HEK293 (cell line): ENCODE data around the gene SIRPA.

ENCODE experiments used
- CTCF ChIA-PET: fragments of 350-600 bp; formaldehyde crosslinking; extraction: SDS; loops from one replicate; lab custom pipeline; 2021; ENCODE audit warnings: antibody characterized with exemption; lab: Yijun Ruan, JAX
- POLR2A ChIA-PET: fragments of 300-600 bp; formaldehyde crosslinking; extraction: SDS; loops from one replicate; lab custom pipeline; 2020; ENCODE audit warnings: antibody characterized with exemption, inconsistent platforms; lab: Yijun Ruan, JAX
- H3K27ac ChIP-seq: fragments of 200-500 bp; sonication (Bioruptor generic); 2 replicates; pipeline ENCODE4 v1.5.1; 2014; ENCODE audit warnings: low read depth, low read length, control low read depth, inconsistent platforms; ENCODE audit errors: extremely low read depth
- H3K36me3 ChIP-seq, 2 experiments: fragments of 200-500 bp in 1 of 2; sonication (Bioruptor generic) in 1 of 2; 1 replicate in 1 of 2; 2 replicates in 1 of 2; pipeline ENCODE4 v1.5.1; 2014 to 2017; ENCODE audit warnings: inconsistent platforms in 2 of 2, low read length in 2 of 2; ENCODE audit not compliant: control insufficient read depth in 2 of 2, insufficient read depth in 1 of 2
- H3K4me1 ChIP-seq: fragments of 200-500 bp; sonication (Bioruptor generic); 2 replicates; pipeline ENCODE4 v1.5.1; 2014; ENCODE audit warnings: mild to moderate bottlenecking, low read length, inconsistent platforms; ENCODE audit not compliant: control insufficient read depth, insufficient read depth
- H3K4me3 ChIP-seq: 2 replicates; pipeline ENCODE4 v1.5.1; 2011; ENCODE audit warnings: low read depth, mild to moderate bottlenecking, control low read depth, low read length, moderate library complexity
- H3K9me3 ChIP-seq: fragments of 200-500 bp; sonication (Bioruptor generic); 2 replicates; pipeline ENCODE4 v1.5.1; 2014; ENCODE audit warnings: low read depth, low read length, inconsistent platforms; ENCODE audit not compliant: control insufficient read depth, insufficient read depth
- GLI2 ChIP-seq: fragments of 450-650 bp; formaldehyde crosslinking; IDR thresholded peaks from 2 replicates; pipeline ENCODE4; 2017; ENCODE audit warnings: missing biosample characterization, missing genetic modification characterization, low read depth, borderline replicate concordance
- HOXD13 ChIP-seq: sonication (generic); formaldehyde crosslinking; IDR thresholded peaks from 2 replicates; pipeline ENCODE4 v1.8.0; 2022; ENCODE audit warnings: missing genetic modification reagents, borderline replicate concordance
- OSR2 ChIP-seq: fragments of 450-650 bp; formaldehyde crosslinking; IDR thresholded peaks from 2 replicates; pipeline ENCODE4 v1.5.1; 2016; ENCODE audit warnings: missing biosample characterization, missing genetic modification characterization
- RBAK ChIP-seq: fragments of 450-650 bp; formaldehyde crosslinking; IDR thresholded peaks from 2 replicates; pipeline ENCODE4 v1.5.1; 2016; ENCODE audit warnings: missing biosample characterization, missing genetic modification characterization
- ZNF133 ChIP-seq: fragments of 450-650 bp; formaldehyde crosslinking; IDR thresholded peaks from 2 replicates; pipeline ENCODE4 v1.5.1; 2016; ENCODE audit warnings: missing biosample characterization, missing genetic modification characterization
- ZNF16 ChIP-seq: fragments of 450-650 bp; formaldehyde crosslinking; IDR thresholded peaks from 2 replicates; pipeline ENCODE4 v1.5.1; 2016; ENCODE audit warnings: low read depth, missing biosample characterization, missing genetic modification characterization
- ZNF292 ChIP-seq: fragments of 450-650 bp; formaldehyde crosslinking; IDR thresholded peaks from 2 replicates; pipeline ENCODE4 v1.5.1; 2016; ENCODE audit warnings: low read depth, missing biosample characterization, missing genetic modification characterization, borderline replicate concordance
- ZNF335 ChIP-seq: fragments of 450-650 bp; formaldehyde crosslinking; conservative IDR thresholded peaks from 2 replicates; pipeline ENCODE4 v1.5.1; 2016; ENCODE audit warnings: missing biosample characterization, missing genetic modification characterization
- ZNF366 ChIP-seq: fragments of 450-650 bp; formaldehyde crosslinking; conservative IDR thresholded peaks from 2 replicates; pipeline ENCODE4 v1.5.1; 2016; ENCODE audit warnings: missing biosample characterization, missing genetic modification characterization
- ZNF394 ChIP-seq: fragments of 450-650 bp; formaldehyde crosslinking; IDR thresholded peaks from 2 replicates; pipeline ENCODE4 v1.5.1; 2016; ENCODE audit warnings: missing biosample characterization, missing genetic modification characterization, mild to moderate bottlenecking, moderate library complexity, borderline replicate concordance
- ZNF501 ChIP-seq: fragments of 450-650 bp; formaldehyde crosslinking; IDR thresholded peaks from 2 replicates; pipeline ENCODE4 v1.5.1; 2016; ENCODE audit warnings: missing biosample characterization, missing genetic modification characterization
- ZNF549 ChIP-seq: fragments of 450-650 bp; IDR thresholded peaks from 2 replicates; pipeline ENCODE4 v1.5.1; 2018; ENCODE audit warnings: missing biosample characterization, missing genetic modification characterization, mild to moderate bottlenecking, inconsistent platforms, moderate library complexity
- ZNF621 ChIP-seq: fragments of 450-650 bp; formaldehyde crosslinking; IDR thresholded peaks from 2 replicates; pipeline ENCODE4 v1.5.1; 2017; ENCODE audit warnings: missing biosample characterization, missing genetic modification characterization
- ZNF623 ChIP-seq: fragments of 450-650 bp; formaldehyde crosslinking; IDR thresholded peaks from 2 replicates; pipeline ENCODE4 v1.5.1; 2016; ENCODE audit warnings: missing biosample characterization, missing genetic modification characterization
- ZNF701 ChIP-seq: fragments of 450-650 bp; formaldehyde crosslinking; IDR thresholded peaks from 2 replicates; pipeline ENCODE4 v1.5.1; 2016; ENCODE audit warnings: missing biosample characterization, missing genetic modification characterization
- ZNF768 ChIP-seq: fragments of 450-650 bp; formaldehyde crosslinking; IDR thresholded peaks from 2 replicates; pipeline ENCODE4 v1.5.1; 2018; ENCODE audit warnings: missing biosample characterization, mild to moderate bottlenecking, missing genetic modification characterization
- ZNF776 ChIP-seq: fragments of 450-650 bp; formaldehyde crosslinking; IDR thresholded peaks from 2 replicates; pipeline ENCODE4 v1.5.0; 2017; ENCODE audit warnings: missing biosample characterization, missing genetic modification characterization, borderline replicate concordance
- ZXDB ChIP-seq: fragments of 450-650 bp; formaldehyde crosslinking; IDR thresholded peaks from 2 replicates; pipeline ENCODE4 v1.5.1; 2016; ENCODE audit warnings: missing biosample characterization, missing genetic modification characterization
- TF ChIP-seq, protein P1 (sequence below): fragments of 450-650 bp; formaldehyde crosslinking; IDR thresholded peaks from 2 replicates; pipeline ENCODE4; 2016; ENCODE audit warnings: missing biosample characterization, missing genetic modification characterization
- TF ChIP-seq, protein P2 (sequence below): fragments of 450-650 bp; formaldehyde crosslinking; IDR thresholded peaks from 2 replicates; pipeline ENCODE4 v1.5.1; 2016; ENCODE audit warnings: missing biosample characterization, missing genetic modification characterization
- TF ChIP-seq, protein P3 (sequence below): fragments of 450-650 bp; formaldehyde crosslinking; IDR thresholded peaks from 2 replicates; pipeline ENCODE4 v1.5.1; 2016; ENCODE audit warnings: missing biosample characterization, missing genetic modification characterization
- TF ChIP-seq, protein P4 (sequence below): fragments of 450-650 bp; formaldehyde crosslinking; IDR thresholded peaks from 2 replicates; pipeline ENCODE4 v1.5.1; 2016; ENCODE audit warnings: missing biosample characterization, missing genetic modification characterization
- TF ChIP-seq, protein P5 (sequence below): fragments of 450-650 bp; formaldehyde crosslinking; IDR thresholded peaks from 2 replicates; pipeline ENCODE4 v1.5.1; 2016; ENCODE audit warnings: missing biosample characterization, missing genetic modification characterization

Gene SIRPA

DNA sequence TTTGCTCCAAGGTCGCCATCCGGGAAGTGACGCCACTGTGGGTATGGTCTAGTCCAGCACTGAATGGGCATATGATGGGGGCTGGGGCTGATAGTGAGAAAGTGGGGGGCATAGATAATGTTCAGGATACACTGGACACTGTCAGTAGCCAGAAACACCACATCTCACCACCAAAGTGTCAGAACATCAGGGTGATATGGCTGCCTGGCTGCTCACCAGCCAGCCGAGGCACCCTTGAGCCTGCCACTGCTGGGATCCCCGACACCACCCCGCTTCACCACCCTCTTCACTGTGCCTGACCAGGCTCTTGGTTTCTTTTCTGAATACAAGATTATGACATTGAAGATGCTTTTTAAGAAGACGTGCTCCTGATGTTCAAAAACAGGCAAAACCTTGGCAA, 46.9 kb downstream of the SIRPA start (continued):
- TF ChIP-seq, protein P1, sequence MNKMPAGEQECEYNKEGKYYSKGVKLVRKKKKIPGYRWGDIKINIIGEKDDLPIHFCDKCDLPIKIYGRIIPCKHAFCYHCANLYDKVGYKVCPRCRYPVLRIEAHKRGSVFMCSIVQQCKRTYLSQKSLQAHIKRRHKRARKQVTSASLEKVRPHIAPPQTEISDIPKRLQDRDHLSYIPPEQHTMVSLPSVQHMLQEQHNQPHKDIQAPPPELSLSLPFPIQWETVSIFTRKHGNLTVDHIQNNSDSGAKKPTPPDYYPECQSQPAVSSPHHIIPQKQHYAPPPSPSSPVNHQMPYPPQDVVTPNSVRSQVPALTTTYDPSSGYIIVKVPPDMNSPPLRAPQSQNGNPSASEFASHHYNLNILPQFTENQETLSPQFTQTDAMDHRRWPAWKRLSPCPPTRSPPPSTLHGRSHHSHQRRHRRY: no peak
- TF ChIP-seq RBAK (tag by site-specific recombination) (no peak), ZNF292 (tag by site-specific recombination) (no peak), ZNF623 (tag by site-specific recombination) (no peak)
- TF ChIP-seq, protein P2, sequence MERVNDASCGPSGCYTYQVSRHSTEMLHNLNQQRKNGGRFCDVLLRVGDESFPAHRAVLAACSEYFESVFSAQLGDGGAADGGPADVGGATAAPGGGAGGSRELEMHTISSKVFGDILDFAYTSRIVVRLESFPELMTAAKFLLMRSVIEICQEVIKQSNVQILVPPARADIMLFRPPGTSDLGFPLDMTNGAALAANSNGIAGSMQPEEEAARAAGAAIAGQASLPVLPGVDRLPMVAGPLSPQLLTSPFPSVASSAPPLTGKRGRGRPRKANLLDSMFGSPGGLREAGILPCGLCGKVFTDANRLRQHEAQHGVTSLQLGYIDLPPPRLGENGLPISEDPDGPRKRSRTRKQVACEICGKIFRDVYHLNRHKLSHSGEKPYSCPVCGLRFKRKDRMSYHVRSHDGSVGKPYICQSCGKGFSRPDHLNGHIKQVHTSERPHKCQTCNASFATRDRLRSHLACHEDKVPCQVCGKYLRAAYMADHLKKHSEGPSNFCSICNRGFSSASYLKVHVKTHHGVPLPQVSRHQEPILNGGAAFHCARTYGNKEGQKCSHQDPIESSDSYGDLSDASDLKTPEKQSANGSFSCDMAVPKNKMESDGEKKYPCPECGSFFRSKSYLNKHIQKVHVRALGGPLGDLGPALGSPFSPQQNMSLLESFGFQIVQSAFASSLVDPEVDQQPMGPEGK (tag by site-specific recombination): no peak
- TF ChIP-seq, protein P3, sequence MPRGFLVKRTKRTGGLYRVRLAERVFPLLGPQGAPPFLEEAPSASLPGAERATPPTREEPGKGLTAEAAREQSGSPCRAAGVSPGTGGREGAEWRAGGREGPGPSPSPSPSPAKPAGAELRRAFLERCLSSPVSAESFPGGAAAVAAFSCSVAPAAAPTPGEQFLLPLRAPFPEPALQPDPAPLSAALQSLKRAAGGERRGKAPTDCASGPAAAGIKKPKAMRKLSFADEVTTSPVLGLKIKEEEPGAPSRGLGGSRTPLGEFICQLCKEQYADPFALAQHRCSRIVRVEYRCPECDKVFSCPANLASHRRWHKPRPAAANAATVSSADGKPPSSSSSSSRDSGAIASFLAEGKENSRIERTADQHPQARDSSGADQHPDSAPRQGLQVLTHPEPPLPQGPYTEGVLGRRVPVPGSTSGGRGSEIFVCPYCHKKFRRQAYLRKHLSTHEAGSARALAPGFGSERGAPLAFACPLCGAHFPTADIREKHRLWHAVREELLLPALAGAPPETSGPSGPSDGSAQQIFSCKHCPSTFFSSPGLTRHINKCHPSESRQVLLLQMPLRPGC (tag by site-specific recombination): no peak

DNA sequence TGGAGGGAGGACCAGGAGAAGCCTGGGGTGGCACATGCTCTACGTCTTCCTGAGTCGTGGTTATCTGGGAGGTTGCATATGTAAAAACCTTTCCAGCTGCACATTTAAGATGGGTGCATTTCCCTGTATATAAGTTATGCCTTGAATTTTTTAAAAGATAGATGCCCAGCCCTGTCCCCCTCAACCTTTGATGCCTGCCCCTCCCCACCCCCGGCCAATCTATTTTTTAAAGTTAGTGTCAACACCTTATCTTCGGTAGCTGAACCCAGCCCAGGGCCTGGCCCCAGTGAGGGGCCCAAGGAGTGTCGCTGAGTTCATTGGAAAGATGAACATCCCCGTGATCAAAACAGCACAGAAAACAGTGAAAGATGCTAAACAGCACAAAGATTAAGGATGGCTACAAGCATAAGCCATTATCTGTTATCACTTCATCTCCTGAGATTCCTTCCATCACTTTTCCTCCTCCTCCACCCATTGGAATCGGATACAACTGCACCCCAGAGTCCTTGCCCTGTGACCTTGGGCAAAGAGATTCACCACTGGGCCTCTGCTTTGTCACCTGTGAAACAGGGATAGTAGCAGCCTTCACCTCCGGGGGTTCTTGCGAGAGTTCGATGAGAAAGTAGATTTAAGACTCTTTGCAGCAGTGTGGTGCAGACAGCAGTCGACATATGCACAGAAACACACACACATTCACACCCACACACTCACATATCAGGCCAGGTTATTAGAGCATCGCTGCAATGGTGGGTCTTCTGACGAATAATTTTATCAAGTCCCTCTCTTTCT, 47.5 kb downstream of the SIRPA start:
- no peak overlapping the region for H3K4me3 ChIP-seq
- H3K4me1 ChIP-seq: no peaks in the 10 kb centered on the region
- H3K9me3 ChIP-seq: no peaks in the 10 kb centered on the region
- CTCF ChIA-PET: no interaction called here
- H3K36me3 ChIP-seq: no peaks in the 10 kb centered on the region
- no peak overlapping the region for H3K27ac ChIP-seq
- no peak for TF ChIP-seq OSR2
- TF ChIP-seq, protein P4, sequence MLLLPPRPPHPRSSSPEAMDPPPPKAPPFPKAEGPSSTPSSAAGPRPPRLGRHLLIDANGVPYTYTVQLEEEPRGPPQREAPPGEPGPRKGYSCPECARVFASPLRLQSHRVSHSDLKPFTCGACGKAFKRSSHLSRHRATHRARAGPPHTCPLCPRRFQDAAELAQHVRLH (tag by site-specific recombination): no peak
- no peak for TF ChIP-seq ZNF133 (tag by site-specific recombination)
- TF ChIP-seq, protein P5, sequence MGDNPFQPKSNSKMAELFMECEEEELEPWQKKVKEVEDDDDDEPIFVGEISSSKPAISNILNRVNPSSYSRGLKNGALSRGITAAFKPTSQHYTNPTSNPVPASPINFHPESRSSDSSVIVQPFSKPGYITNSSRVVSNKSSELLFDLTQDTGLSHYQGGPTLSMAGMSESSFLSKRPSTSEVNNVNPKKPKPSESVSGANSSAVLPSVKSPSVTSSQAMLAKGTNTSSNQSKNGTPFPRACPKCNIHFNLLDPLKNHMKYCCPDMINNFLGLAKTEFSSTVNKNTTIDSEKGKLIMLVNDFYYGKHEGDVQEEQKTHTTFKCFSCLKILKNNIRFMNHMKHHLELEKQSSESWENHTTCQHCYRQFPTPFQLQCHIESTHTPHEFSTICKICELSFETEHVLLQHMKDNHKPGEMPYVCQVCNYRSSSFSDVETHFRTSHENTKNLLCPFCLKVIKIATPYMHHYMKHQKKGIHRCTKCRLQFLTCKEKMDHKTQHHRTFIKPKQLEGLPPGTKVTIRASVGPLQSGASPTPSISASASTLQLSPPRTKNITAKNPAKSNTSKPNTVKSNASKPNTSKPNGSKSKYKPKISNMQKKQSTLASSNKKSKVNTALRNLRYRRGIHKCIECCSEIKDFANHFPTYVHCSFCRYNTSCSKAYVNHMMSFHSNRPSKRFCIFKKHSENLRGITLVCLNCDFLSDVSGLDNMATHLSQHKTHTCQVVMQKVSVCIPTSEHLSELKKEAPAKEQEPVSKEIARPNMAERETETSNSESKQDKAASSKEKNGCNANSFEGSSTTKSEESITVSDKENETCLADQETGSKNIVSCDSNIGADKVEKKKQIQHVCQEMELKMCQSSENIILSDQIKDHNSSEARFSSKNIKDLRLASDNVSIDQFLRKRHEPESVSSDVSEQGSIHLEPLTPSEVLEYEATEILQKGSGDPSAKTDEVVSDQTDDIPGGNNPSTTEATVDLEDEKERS: no peak
- no peak for TF ChIP-seq ZNF335 (tag by site-specific recombination)
- TF ChIP-seq ZNF366 (tag by site-specific recombination): no peak
- POLR2A ChIA-PET: no interaction called here

DNA sequence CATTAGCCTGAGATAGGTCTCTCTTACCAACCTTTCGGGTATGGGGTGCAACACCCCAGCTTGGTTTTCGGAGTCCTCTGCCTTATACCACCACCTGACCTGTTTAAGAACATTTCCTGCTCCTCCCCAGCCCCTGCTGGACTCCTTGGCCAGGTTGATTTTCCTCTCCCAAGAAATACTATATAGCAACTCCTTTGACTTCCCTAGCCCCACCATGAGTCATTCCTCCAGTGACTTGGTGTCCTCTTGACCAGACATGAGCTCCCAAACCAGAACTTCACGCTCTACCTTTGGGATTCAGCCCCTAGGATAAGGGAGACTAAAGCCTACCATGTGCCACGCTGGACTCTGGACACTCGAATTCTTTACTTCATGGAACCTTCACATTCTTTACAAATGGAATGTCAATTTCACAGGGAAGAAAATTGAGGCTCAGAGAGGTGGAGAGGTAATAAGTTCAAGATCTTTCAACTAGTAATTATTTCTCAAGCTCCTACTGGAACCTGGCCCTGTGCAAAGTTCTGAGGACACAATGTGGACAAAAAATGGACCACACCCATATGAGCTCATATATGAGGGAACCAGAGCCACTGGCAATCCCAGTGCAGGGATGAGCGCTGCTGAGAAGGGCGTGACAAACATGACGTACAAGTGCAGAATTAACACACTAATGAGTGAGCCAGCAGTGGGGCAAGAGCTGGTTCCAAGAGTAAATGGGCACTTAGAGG, 48.2 kb downstream of the SIRPA start:
- Histone ChIP-seq H3K4me1 (no peaks in the 10 kb centered on the region), H3K27ac (no peak overlapping the region), H3K9me3 (no peaks in the 10 kb centered on the region), H3K36me3 (no peaks in the 10 kb centered on the region), H3K4me3 (no peak overlapping the region)
- CTCF ChIA-PET: interaction anchor here (1.1 kb wide), 1 partner anchor 13 kb away, joined by 4 read pairs; no protein-coding TSS in a partner anchor
- POLR2A ChIA-PET: no interaction called here
- TF ChIP-seq ZNF776 (no peak), HOXD13 (CRISPR knock-in tag) (no peak), ZNF16 (tag by site-specific recombination) (no peak), ZXDB (tag by site-specific recombination) (no peak), ZNF549 (no peak), ZNF621 (tag by site-specific recombination) (no peak), ZNF501 (tag by site-specific recombination) (no peak), GLI2 (tag by site-specific recombination) (no peak), ZNF701 (tag by site-specific recombination) (no peak), ZNF768 (tag by site-specific recombination) (no peak), ZNF394 (no peak)
